Anterior cingulate cortex (tissue), 58 donors: Measurements from ENCODE around the gene FZD4.
A peak's percentile ranks its signal among the peaks of the same experiment; 100 is the strongest.
"Not testable (repeated sequence)": the region's sequence is repeated elsewhere in the genome, so short reads cannot be mapped to it uniquely, and the experiment has no call there.

ENCODE experiments used
- DNase-seq, 58 donors: peaks; one replicate each; lab custom pipeline; 2025; lab: John Stamatoyannopoulos, UW

The FZD4 gene

GRCh38 chr11:86938900-86939880 lies 16.0 kb downstream of the FZD4 start:
- peak in 2 of 58 donors; percentile 32 to 35 for DNase-seq

GRCh38 chr11:86938203-86938899 lies 16.8 kb downstream of the FZD4 start:
- DNase-seq, result no peak

GRCh38 chr11:86937193-86937806 lies 17.9 kb downstream of the FZD4 start:
- DNase-seq, result not testable (repeated sequence)

- DNase-seq, result no peak
These were observed 20.1 kb downstream of the FZD4 start for GRCh38 chr11:86934926-86935579.

- no peak for DNase-seq
These were observed 20.7 kb downstream of the FZD4 start for GRCh38 chr11:86934582-86934900.

- DNase-seq, result no peak
These were observed 21.2 kb downstream of the FZD4 start for GRCh38 chr11:86933891-86934581.

- DNase-seq, result no peak
These were observed 22.0 kb downstream of the FZD4 start for GRCh38 chr11:86932924-86933875.

GRCh38 chr11:86932259-86932585 lies 23.0 kb downstream of the FZD4 start:
- no peak for DNase-seq

GRCh38 chr11:86931548-86932258 lies 23.5 kb downstream of the FZD4 start:
- no peak for DNase-seq

GRCh38 chr11:86930957-86931547 lies 24.1 kb downstream of the FZD4 start:
- DNase-seq, result no peak

GRCh38 chr11:86926975-86927374 lies 28.2 kb downstream of the FZD4 start:
- no peak for DNase-seq

- no peak for DNase-seq
These were observed 31.0 kb downstream of the FZD4 start for GRCh38 chr11:86923999-86924766.

GRCh38 chr11:86922225-86922624 lies 33.0 kb downstream of the FZD4 start:
- DNase-seq, result no peak

- peak in 4 of 58 donors; percentile 5 to 38 (median 19) for DNase-seq
These were observed 35.5 kb downstream of the FZD4 start for GRCh38 chr11:86919557-86920210.

GRCh38 chr11:86918973-86919372 lies 36.2 kb downstream of the FZD4 start:
- no peak for DNase-seq

- no peak for DNase-seq
These were observed 36.7 kb downstream of the FZD4 start for GRCh38 chr11:86918496-86918895.

- no peak for DNase-seq
These were observed 37.6 kb downstream of the FZD4 start for GRCh38 chr11:86917589-86917988.
